ENCODE measurements around the gene PLPP3. TPM values are rescaled to one million over a fixed set of nuclear protein-coding genes. Genes with fewer than 3 reads are reported as not detected.

PLPP3 gene
- total and polyA plus RNA-seq, 12 donors = 16.2 to 136 (median 77.8) TPM

GRCh38 chr1:56570924-56571372, 8.4 kb downstream of the PLPP3 start:
- Histone ChIP-seq H3K9me3 (no peaks in the 10 kb centered on the region), H3K4me3 (no peak overlapping the region), H3K4me1 (peaks cover 6 to 99% (median 85%) of the 10 kb centered on the region in 9 donors), H3K36me3 (peaks cover 0 to 2% (median 0%) of the 10 kb centered on the region in 9 donors), H3K27me3 (no peaks in the 10 kb centered on the region), H3K27ac (peak overlapping the region in 7 of 10 donors; percentile 12 to 98 (median 26))
- 52 to 66% methylated on average over 5 of the region's 5 CpGs for WGBS, 2 donors
- ATAC-seq (peak in 3 of 8 donors; percentile 61 to 66 (median 63)), DNase-seq (no peak)
- TF ChIP-seq, protein P1, sequence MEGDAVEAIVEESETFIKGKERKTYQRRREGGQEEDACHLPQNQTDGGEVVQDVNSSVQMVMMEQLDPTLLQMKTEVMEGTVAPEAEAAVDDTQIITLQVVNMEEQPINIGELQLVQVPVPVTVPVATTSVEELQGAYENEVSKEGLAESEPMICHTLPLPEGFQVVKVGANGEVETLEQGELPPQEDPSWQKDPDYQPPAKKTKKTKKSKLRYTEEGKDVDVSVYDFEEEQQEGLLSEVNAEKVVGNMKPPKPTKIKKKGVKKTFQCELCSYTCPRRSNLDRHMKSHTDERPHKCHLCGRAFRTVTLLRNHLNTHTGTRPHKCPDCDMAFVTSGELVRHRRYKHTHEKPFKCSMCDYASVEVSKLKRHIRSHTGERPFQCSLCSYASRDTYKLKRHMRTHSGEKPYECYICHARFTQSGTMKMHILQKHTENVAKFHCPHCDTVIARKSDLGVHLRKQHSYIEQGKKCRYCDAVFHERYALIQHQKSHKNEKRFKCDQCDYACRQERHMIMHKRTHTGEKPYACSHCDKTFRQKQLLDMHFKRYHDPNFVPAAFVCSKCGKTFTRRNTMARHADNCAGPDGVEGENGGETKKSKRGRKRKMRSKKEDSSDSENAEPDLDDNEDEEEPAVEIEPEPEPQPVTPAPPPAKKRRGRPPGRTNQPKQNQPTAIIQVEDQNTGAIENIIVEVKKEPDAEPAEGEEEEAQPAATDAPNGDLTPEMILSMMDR (IDR thresholded peaks at IDR 0.05) = no peak
- intact Hi-C loops (cut with DNase I) = loop anchor here in 9 of 10 donors (5.0 to 10.0 kb wide), 12 partner anchors 34 to 866 kb away; no protein-coding TSS in a partner anchor

- Histone ChIP-seq H3K4me1 (peaks cover 11 to 100% (median 87%) of the 10 kb centered on the region in 9 donors), H3K27ac (peak overlapping the region in 4 of 10 donors; percentile 3 to 64 (median 19)), H3K36me3 (peaks cover 0 to 3% (median 0%) of the 10 kb centered on the region in 9 donors), H3K27me3 (no peaks in the 10 kb centered on the region), H3K9me3 (no peaks in the 10 kb centered on the region), H3K4me3 (no peak overlapping the region)
- ATAC-seq (peak in 2 of 8 donors; percentile 9), DNase-seq (no peak)
- TF ChIP-seq, protein P1 (IDR thresholded peaks at IDR 0.05) = no peak
- WGBS, 2 donors = 80 to 90% methylated on average over 1 of the region's 1 CpG
- intact Hi-C loops (cut with DNase I) = loop anchor here in 9 of 10 donors (5.0 to 10.0 kb wide), 13 partner anchors 32 to 865 kb away; no protein-coding TSS in a partner anchor
Measured at GRCh38 chr1:56569661-56570060, 9.7 kb downstream of the PLPP3 start.

DNA sequence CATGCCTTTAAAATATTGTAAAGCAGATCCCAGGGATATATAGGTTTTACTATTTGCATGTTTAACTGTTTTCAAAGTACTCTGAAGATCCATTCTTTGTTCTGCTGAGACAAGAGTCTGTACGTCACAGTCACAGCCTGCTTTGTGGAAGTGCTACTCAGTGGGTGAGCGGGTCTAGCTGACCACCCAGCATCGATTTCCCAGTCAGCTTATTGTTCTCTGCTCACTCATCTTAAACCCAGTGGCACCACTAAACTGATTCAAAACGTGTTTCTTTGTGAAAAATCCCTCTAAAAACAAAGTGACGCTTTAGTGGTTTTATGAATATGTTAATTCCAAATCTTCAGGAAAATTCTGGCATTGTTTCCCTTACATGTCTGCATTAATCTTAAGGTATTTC, 12.4 kb downstream of the PLPP3 start:
- no peak for ATAC-seq
- WGBS, 2 donors = 67 to 75% methylated on average over 5 of the region's 5 CpGs
- Histone ChIP-seq H3K9me3 (no peaks in the 10 kb centered on the region), H3K27ac (peak overlapping the region in 5 of 10 donors; percentile 27 to 74 (median 36)), H3K4me3 (no peak overlapping the region), H3K27me3 (no peaks in the 10 kb centered on the region), H3K36me3 (peaks cover 0 to 3% (median 0%) of the 10 kb centered on the region in 9 donors), H3K4me1 (peaks cover 22 to 100% (median 89%) of the 10 kb centered on the region in 9 donors)
- TF ChIP-seq, protein P1 (IDR thresholded peaks at IDR 0.05) = no peak
- DNase-seq = no peak
- intact Hi-C loops (cut with DNase I) = loop anchor here in 1 of 10 donors (5.0 kb wide), 1 partner anchor 35 kb away; no protein-coding TSS in a partner anchor

GRCh38 chr1:56566061-56566744, 13.2 kb downstream of the PLPP3 start:
- peaks cover 0 to 3% (median 0%) of the 10 kb centered on the region in 9 donors for H3K36me3 ChIP-seq
- H3K4me3 ChIP-seq = no peak overlapping the region
- H3K27ac ChIP-seq = peak overlapping the region in 8 of 10 donors; percentile 1 to 74 (median 46)
- 53% methylated on average over 9 of the region's 9 CpGs for WGBS, 2 donors
- intact Hi-C loops (cut with DNase I) = loop anchor here in 1 of 10 donors (5.0 kb wide), 1 partner anchor 34 kb away; no protein-coding TSS in a partner anchor
- ATAC-seq (peak in 6 of 8 donors; percentile 25 to 50 (median 32)), DNase-seq (no peak)
- H3K4me1 ChIP-seq = peaks cover 23 to 100% (median 89%) of the 10 kb centered on the region in 9 donors
- TF ChIP-seq, protein P1 (IDR thresholded peaks at IDR 0.05) = no peak
- H3K27me3 ChIP-seq = no peaks in the 10 kb centered on the region
- no peaks in the 10 kb centered on the region for H3K9me3 ChIP-seq
